Ovary (tissue), 9 donors: ENCODE results near the gene PXDC1. TPM values are rescaled to one million over a fixed set of nuclear protein-coding genes. Genes with fewer than 3 reads are reported as not detected.

ENCODE experiments used
- DNase-seq, 5 donors: peaks; one replicate each; pipeline ENCODE4 v3.0.0-alpha.2; 2019 to 2020
- H3K27ac ChIP-seq, 2 donors: fragments of 200-600 bp; one replicate each; pipeline versions ENCODE4 v1.5.1 to v1.8.0; 2019 to 2022
- H3K27me3 ChIP-seq: fragments of 200-600 bp; one replicate; pipeline ENCODE4 v1.8.0; 2022
- H3K36me3 ChIP-seq: fragments of 200-600 bp; sonication (generic); one replicate; pipeline ENCODE4 v1.5.1; 2019
- H3K4me1 ChIP-seq: one replicate; pipeline ENCODE4 v1.8.1; 2013; ENCODE audit warnings: mild to moderate bottlenecking, moderate library complexity; ENCODE audit not compliant: insufficient read depth
- H3K4me3 ChIP-seq: fragments of 200-600 bp; sonication (generic); one replicate; pipeline ENCODE4 v1.5.1; 2017
- H3K9me3 ChIP-seq, 2 donors: fragments of 200-600 bp in 1 of 2; sonication (generic) in 1 of 2; one replicate each; pipeline versions ENCODE4 v1.5.1 to v1.8.1; 2013 to 2019; ENCODE audit warnings: mild to moderate bottlenecking in 1 of 2, moderate library complexity in 1 of 2
- CTCF ChIP-seq, 3 donors: fragments of 450-650 bp in 2 of 3; fragments of 200-600 bp in 1 of 3; IDR thresholded peaks; one replicate each; pipeline versions ENCODE4 v1.5.1 to v1.8.0; 2016 to 2022; ENCODE audit warnings: antibody characterized with exemption in 3 of 3, mild to moderate bottlenecking in 1 of 3
- EP300 ChIP-seq: sonication (generic); formaldehyde crosslinking; IDR thresholded peaks from one replicate; pipeline ENCODE4 v1.6.1; 2017; ENCODE audit warnings: antibody characterized with exemption
- POLR2A ChIP-seq: fragments of 450-650 bp; IDR thresholded peaks from one replicate; pipeline ENCODE4 v1.6.1; 2017; ENCODE audit warnings: antibody characterized with exemption, mild to moderate bottlenecking, moderate library complexity
- WGBS, 3 donors: extraction: QIAGEN DNeasy Blood & Tissue Kit in 1 of 3; methylation state at CpG; one replicate each; pipeline versions ENCODE4 v1.1.5 to v1.1.7; 2013 to 2017; 5-methylcytosine and 5-hydroxymethylcytosine counted together
- intact Hi-C, 4 donors: fragments of 100-400 bp; cut with DNase I; formaldehyde crosslinking; loops; one replicate each; pipeline versions ENCODE4 v1.11.0 to v1.15.1; 2022 to 2023
- polyA plus RNA-seq, 2 donors: library from polyadenylated mRNA; stranded (reverse); fragments of 200-250 nt in 1 of 2; fragments of 350-450 nt in 1 of 2; fragmentation: Illumina TruSeq in 1 of 2; extraction: RNeasy Lipid Tissue Mini Kit (QIAGEN cat#74804) in 1 of 2; gene quantifications; one replicate each; pipeline ENCODE4 v1.2.3, GENCODE V29; 2013 to 2014
- total RNA-seq, 7 donors: library from RNA; depleted of rRNA in 2 of 7; stranded (reverse); fragments of >200 nt in 2 of 7; fragmentation: NEBNext Ultra II Directional in 3 of 7; extraction: Animal tissue kit (Norgen Biotek cat#: 25700) in 3 of 7; gene quantifications; one replicate each; pipeline versions ENCODE4 v1.1.0 to v1.2.4, GENCODE V29; 2016 to 2023
- donor health status: DM: no; HTN: no; CAD: no; lungs with moderate emphysema.
- donor health status: DM: no; HTN: no; CAD: no.
- donor health status: Bipolar disorder and iron deficiency.
- donor health status: DM: yes; HTN: yes; CAD: no.
- donor health status: DM: no; HTN: no; CAD: no.
- donor health status: DM: yes; HTN: yes; CAD: no.

The PXDC1 gene
- total and polyA plus RNA-seq, 9 donors: 16.1 to 49.4 (median 23.4) TPM

GRCh38 chr6:3752531-3753227 lies 1.2 kb upstream of the PXDC1 start:
- Histone ChIP-seq H3K27me3 (no peaks in the 10 kb centered on the region), H3K27ac (peak overlapping the region; percentile 88 to 89), H3K4me3 (peak overlapping the region; percentile 87), H3K36me3 (no peaks in the 10 kb centered on the region), H3K4me1 (peaks cover 3% of the 10 kb centered on the region), H3K9me3 (no peaks in the 10 kb centered on the region)
- no peak for DNase-seq
- TF ChIP-seq EP300 (no peak), POLR2A (no peak), CTCF (IDR thresholded peaks at IDR 0.05) (no peak)
- intact Hi-C loops: loop anchor here in 2 of 4 donors (5.0 kb wide), 1 partner anchor 75 kb away; no protein-coding TSS in a partner anchor
- 30 to 37% (median 35%) methylated on average over 22 of the region's 22 CpGs for WGBS, 3 donors

GRCh38 chr6:3751730-3752530 lies 417 bp upstream of the PXDC1 start:
- 0 to 1% (median 1%) methylated on average over 70 to 104 of the region's 104 CpGs for WGBS, 3 donors
- Histone ChIP-seq H3K27ac (peak overlapping the region; percentile 88 to 89), H3K36me3 (no peaks in the 10 kb centered on the region), H3K4me3 (peak overlapping the region; percentile 87), H3K4me1 (peaks cover 3% of the 10 kb centered on the region), H3K9me3 (no peaks in the 10 kb centered on the region), H3K27me3 (no peaks in the 10 kb centered on the region)
- DNase-seq: peak; percentile 91 to 93 (median 92)
- intact Hi-C loops: loop anchor here in 2 of 4 donors (5.0 kb wide), 1 partner anchor 75 kb away; no protein-coding TSS in a partner anchor
- TF ChIP-seq CTCF (IDR thresholded peaks at IDR 0.05) (peak in 2 of 3 donors; percentile 44 to 67), POLR2A (peak; percentile 76), EP300 (no peak)

- peak; percentile 67 for TF ChIP-seq POLR2A
- TF ChIP-seq CTCF (IDR thresholded peaks at IDR 0.05): no peak
- no peak for TF ChIP-seq EP300
- H3K27ac ChIP-seq: peak overlapping the region; percentile 88 to 89
- H3K27me3 ChIP-seq: no peaks in the 10 kb centered on the region
- intact Hi-C loops: loop anchor here in 2 of 4 donors (5.0 kb wide), 1 partner anchor 77 kb away; no protein-coding TSS in a partner anchor
- 0 to 1% (median 1%) methylated on average over 54 to 74 of the region's 74 CpGs for WGBS, 3 donors
- DNase-seq: peak; percentile 86 to 91 (median 88)
- peak overlapping the region; percentile 87 for H3K4me3 ChIP-seq
- H3K4me1 ChIP-seq: peaks cover 3% of the 10 kb centered on the region
- no peaks in the 10 kb centered on the region for H3K9me3 ChIP-seq
- no peaks in the 10 kb centered on the region for H3K36me3 ChIP-seq
Measured at GRCh38 chr6:3750317-3751076, 1.0 kb downstream of the PXDC1 start.

GRCh38 chr6:3749977-3750316 lies 1.6 kb downstream of the PXDC1 start:
- H3K27me3 ChIP-seq: no peaks in the 10 kb centered on the region
- peak; percentile 22 for TF ChIP-seq EP300
- TF ChIP-seq CTCF (IDR thresholded peaks at IDR 0.05): no peak
- TF ChIP-seq POLR2A: no peak
- DNase-seq: peak; percentile 74 to 87 (median 78)
- peak overlapping the region; percentile 87 for H3K4me3 ChIP-seq
- H3K9me3 ChIP-seq: no peaks in the 10 kb centered on the region
- H3K27ac ChIP-seq: peak overlapping the region; percentile 88 to 89
- intact Hi-C loops: loop anchor here (5.0 to 10.0 kb wide), 6 partner anchors 77 to 405 kb away; partner anchors contain the start of gene FAM50B (in 2 of the 4)
- H3K36me3 ChIP-seq: no peaks in the 10 kb centered on the region
- 4 to 11% (median 9%) methylated on average over 7 of the region's 7 CpGs for WGBS, 3 donors
- H3K4me1 ChIP-seq: peaks cover 3% of the 10 kb centered on the region
